Nucleus accumbens (tissue), 56 donors: Measurements from ENCODE around the gene ADARB2.
A peak's percentile ranks its signal among the peaks of the same experiment; 100 is the strongest.

Experiments used
- DNase-seq, 56 donors: peaks; one replicate each; lab custom pipeline; 2025; lab: John Stamatoyannopoulos, UW

The ADARB2 gene

DNA sequence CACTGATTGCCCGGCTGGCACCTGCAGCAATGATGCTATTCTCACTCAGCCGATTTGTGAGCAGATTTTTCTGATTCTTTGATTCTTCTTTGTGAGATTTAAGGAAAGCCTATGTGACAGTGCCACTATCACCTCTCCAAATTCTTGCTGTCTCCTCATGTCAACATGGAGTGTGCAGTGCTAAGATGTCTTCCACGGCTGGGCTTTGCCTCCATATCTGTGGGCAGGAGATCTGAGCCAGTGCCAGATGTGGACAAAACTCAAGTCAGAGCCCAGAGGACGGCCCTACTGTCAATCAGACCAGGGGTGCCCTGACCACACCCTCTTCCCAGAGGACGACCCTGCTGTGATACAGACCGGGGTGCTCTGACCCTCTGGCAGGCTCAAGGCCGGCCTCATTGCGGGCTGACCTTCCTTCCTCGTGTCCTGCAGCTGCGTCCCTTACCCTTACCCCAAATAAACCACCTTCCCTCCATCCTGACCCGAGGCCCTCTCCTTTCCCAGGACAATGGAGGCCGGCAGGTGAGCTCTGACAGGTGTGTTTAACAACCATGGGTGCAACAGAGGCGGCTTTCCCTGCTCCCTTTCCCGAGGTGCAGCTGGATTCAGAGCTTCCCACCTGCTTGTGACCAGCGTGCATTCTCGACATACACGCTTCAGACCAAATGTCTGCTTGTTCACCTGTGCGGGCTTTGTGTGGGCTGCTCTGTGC, 221.4 kb downstream of the ADARB2 start:
- DNase-seq = no peak

DNA sequence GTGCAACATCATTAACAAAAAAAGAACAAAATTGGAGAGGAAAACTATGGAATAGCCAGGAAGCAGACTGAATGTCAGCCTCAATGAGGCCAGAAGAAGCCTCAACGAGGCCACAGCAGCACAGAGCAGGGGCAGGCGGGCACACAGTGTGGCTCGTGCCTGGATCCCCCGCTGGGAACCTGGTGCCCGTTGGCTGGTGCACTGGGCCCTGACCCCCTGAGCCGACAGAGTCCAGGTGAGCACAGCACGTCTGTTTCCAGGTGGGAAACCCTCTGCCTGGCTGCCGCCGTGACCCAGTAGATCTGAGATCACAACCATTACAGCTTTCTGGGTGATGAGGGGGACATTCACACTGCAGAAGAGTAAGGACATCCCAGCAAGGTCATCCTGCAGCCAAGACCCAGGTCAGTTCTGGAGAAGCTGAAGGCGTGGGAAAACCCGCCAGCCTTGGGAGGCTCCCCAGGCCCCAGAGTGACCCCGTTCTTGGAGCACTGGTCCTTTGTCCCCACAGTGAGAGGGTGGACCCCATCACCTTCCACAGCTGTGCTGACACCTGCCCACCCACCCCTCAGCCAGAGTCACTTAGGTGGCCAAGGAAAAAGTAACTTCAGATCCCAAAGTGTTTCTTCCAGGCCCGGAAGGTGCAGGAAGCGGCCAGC, 222.1 kb downstream of the ADARB2 start:
- DNase-seq = no peak

DNA sequence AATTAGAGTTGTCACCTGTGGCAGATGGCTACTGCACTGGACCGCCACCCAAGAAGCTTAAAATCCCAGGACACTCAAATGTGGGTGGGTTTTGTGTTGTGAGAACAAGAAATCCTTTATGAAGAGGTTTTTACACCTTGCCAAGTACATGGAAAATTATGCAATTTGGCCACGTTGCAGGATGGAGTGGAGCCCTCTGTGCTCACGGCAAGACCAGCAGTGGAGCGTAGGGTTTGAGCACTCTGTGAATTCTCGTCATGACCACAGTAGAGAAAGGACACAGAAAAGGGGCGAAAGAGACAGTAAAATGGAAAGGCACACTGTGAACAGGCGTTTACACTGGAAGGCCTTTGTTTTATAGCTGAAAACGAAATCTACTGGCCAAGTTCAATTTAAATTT, 222.6 kb downstream of the ADARB2 start:
- DNase-seq = no peak

DNA sequence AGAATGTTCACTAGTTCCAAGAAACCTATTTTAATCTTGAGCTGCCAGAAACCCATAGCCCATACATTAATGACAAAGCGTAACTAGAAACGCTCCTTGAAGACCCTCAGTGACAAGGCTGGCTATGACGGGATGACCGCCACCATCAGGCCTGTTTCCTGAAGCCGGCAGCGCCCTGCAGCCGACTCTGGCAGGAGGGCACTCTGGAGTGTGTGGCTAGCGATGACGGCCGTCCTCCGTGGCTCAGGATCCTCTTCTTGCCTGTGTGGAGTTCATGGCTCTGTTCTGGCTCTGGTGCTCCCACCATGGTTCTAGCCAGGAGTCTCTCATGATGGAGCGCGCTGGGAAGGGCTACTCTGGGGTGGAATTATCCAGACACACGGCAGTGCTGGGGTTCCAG, 224.1 kb downstream of the ADARB2 start:
- DNase-seq = no peak

DNA sequence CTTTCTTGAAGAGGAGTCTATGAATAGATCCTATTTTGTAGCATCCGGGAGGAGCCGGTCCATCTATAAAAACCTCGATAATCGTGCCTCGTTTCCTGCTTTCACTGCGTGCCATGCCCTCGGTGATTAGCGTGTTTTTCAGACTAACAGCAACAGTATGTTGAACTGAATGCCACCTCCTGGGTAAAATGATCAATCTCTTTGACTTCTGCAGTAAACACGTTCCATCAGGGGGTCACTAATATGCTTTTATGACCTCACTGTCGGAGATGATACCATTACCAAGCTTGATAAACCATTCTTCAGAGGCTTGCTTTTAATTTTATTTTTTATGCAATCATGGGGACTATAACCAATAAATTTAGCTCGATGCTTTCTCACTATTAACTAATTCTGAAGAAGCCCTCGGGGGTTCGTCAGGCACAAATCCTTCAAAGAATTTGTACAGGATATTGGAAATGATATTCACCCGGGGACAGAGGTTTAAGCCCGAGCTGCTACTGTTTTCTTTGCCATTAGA, 228.3 kb downstream of the ADARB2 start:
- DNase-seq = no peak

DNA sequence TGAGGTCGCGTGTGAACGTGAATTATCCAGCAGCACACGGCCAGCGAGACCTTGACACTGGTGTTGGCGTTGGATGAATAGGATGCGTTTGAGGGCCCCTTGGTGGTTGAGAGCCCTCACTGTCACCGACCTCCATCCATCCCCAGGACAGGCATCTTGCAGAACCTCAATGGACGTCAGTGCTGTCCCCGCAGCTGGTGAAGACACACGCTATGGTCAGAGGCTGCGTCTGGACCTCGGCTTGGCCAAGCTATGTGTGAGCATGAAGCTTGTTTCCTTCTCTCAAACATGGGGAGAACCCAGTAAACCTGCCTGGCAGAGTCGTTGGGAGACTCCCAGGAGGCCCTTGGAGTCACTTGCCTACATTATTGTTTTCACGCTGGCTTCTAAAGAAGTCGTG, 229.2 kb downstream of the ADARB2 start:
- DNase-seq = no peak

DNA sequence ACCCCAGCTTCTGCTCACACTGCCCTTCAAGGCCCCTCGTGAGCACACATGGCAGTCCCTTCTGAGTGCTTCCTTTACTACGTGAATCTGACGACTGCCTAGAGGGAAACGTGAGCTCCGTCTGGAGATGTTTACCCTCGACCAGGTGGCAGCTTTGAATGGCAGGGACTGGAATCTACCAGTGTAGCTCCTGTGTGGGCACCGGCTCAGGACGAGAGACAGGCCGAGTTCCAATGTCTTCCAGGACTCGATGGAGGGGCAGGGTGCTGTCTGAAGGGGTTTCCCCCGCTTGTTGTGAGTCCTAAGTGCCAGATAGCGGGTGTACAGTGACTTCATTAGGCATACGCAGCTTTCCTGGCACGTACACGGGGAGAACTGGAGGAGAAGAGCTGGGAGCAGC, 229.9 kb downstream of the ADARB2 start:
- no peak for DNase-seq

DNA sequence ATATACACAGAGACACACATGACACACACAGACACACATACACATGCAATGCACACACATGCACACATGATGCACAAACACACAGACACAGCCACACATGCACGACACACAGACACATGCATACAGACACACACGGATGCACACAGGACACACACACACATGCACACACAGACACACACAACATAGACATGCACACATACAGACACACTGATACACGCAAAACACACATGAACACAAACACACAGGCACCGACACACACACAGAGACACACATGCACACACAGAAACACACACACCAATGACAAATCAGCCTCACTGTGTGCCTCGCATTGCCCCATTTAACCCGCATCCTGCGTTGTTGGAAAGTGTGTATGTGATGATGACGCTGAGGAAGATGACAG, 232.4 kb downstream of the ADARB2 start:
- DNase-seq = no peak

DNA sequence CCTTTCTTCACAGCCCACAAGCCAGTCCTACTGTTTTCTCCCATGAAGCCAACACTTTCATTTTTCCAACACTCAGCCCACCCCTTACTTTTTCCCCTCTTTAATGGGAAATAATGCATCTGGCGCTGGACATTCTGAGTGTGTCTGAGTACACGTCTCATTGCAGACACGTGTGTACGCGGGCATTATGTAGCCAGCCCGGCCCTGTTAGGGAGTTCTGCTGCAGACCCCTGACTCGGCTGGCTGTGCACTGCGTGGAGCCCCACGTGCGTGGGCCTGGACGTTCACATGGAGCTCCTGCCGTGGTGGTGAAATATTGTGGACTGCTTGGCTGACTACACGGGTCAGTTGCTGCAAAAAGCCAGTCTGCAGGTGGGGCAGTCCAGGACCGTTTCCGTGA, 233.0 kb downstream of the ADARB2 start:
- DNase-seq = no peak

DNA sequence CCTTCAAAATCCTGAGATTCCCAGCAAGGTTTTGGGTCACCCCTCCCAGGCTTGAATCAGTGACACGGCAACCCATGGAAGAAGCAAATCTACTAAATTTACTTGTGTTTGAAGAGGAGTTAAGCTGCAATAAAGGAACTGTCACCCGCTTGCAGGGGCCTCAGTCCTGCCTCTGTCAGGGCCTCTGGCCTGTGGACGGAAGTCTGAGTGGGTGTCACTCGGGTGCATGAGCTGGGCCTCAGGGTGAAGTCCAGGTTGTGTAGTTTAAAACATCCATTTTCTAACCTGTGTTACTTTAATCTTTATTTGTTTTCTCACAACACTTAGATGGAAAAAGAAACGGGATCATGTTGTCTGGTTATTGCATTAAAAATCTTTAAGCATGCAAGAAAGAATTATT, 234.9 kb downstream of the ADARB2 start:
- no peak for DNase-seq

DNA sequence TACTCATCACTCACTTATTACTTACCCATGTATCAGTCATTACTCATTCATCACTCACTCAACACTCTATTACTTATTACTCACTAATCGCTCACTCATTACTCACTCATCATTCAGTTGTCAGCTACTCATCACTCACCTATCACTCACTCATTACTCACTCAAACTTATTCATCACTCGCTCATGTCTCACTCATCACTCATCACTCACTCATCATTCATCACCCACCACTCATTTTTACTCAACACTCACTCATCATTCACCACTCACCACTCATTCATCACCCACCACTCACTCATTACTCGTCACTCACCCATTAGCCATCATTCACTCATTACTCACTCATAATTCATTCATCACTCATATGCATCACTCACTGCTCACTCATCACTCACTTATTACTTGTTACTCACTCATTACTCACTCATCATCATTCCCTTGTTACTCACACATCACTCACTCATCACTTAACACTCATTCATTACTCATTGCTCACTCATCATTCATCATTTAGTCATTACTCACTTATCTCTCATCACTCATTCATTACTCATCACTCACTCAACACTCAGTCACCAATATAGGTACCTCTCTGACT, 237.9 kb downstream of the ADARB2 start:
- no peak for DNase-seq

DNA sequence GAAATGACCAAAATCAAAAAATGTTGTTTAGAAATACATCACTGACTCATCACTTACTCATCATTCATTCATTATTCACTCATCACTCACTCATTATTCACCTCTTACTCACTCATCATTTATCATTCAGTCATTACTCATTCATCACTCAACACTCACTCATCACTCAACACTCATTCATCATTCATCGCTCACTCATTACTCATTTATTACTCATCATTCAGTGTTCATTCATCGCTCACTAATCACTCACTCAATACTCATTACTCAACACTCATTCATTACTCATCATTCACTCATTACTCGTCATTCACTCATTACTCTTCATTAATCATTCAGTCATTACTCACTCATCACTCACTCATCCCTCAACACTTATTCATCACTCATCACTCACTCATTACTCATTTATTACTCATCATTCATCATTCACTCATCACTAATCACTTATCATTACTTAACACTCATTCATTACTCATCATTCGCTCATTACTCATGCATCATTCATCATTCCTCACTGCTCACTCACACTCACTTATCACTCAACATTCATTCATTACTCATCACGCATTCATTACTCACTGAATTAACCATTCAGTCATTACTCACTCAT, 238.5 kb downstream of the ADARB2 start:
- no peak for DNase-seq

DNA sequence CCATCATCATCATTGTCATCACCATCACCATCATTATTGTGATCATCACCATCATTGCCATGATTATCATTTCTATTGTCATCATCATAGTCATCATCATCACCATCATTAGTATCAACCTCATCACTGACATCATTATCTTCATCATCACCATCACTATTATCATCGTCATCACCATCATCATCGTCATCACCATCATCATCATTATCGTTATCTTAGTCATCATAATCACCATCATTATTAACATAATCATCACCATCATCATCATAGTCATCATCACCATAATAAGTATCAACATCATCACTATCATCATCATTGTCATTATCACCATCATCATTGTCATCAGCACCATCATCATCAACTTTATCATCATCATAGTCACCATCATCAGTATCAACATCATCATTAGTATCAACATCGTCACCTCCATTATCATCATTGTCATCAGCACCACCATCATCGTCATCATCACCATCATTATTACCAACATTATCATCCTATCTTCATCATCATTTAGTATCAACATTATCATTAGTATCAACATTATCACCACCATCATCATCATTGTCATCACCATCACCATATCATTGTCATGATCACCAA, 241.3 kb downstream of the ADARB2 start:
- no peak for DNase-seq

DNA sequence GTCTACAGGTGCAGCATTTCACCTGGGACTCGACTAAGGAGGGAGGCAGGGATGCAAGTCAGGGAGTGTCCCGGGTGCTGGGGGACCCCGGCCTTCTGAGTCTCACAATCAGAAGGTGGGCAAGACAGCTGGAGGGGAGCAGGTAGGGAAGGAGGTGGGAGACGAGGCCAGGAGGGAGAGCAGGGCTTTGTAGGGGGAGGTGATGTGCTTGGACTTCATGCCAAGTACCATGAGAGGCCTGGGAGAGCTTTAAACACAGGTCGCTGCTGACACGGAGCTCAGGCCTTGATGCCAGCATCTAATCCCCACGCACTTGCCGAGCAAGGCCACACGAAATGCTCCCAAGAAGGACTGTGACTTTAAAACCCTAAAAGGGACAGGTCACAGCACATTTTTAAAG, 244.7 kb downstream of the ADARB2 start:
- DNase-seq = no peak

DNA sequence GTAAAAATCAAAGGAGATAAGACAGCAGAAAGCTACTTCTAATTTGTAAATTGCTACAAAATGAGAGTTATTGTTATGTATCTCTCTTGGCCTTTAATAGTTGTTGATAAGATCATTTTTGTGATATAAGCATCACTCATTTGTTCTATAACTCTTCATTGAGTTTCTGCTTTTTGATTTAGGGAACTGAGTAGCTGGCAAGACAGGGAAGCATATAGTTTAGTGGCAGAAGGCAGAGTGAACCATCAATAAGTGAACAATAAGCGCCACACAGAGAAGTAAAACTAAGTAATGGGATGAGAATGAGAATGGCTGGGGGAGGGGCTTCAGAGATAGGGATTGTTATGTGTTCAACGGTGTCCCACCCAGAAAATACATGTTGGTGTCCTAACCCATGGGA, 245.4 kb downstream of the ADARB2 start:
- no peak for DNase-seq

DNA sequence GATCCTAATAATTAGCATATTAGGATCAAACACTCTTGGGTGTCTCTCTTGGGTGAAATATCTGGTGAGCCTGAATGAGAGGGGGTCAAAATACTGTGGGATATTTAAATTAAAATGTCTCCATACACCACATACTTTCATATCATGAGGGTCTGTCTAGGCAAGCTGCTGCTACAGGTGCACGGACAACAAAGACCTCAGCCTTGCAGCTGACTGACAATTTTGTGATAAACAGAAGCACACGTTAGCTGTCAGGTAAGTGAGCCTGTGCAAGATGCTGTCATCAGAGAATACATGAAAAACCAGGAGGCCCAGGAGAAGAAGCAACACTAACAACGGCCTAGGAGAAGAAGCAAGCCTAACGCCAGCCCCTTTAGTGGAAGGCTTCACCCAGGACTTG, 247.5 kb downstream of the ADARB2 start:
- DNase-seq = no peak

DNA sequence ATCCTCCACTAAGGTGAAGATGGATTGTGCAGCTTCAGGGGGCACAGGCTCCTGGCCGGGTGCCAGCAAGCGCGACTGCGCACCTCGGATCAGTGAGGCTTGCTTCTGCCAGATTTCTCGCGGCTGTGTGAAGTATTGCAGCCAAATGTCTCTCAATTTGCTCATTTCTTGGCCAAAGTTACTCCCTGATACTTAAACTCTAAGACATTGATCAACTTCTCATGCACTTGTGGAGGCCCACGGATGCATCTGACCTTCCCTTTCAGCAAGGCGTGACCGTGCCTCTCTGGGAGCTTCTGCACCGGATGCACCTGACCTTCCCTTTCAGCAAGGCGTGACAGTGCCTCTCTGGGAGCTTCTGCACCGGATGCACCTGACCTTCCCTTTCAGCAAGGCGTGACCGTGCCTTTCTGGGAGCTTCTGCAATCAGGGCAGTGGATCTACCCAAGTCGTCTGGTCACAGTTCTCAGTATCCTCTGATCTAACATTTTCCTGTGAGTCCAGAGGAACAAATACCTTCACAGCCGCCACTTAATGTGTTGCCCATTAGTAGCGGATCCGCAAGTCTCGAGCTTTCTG, 248.3 kb downstream of the ADARB2 start:
- no peak for DNase-seq

DNA sequence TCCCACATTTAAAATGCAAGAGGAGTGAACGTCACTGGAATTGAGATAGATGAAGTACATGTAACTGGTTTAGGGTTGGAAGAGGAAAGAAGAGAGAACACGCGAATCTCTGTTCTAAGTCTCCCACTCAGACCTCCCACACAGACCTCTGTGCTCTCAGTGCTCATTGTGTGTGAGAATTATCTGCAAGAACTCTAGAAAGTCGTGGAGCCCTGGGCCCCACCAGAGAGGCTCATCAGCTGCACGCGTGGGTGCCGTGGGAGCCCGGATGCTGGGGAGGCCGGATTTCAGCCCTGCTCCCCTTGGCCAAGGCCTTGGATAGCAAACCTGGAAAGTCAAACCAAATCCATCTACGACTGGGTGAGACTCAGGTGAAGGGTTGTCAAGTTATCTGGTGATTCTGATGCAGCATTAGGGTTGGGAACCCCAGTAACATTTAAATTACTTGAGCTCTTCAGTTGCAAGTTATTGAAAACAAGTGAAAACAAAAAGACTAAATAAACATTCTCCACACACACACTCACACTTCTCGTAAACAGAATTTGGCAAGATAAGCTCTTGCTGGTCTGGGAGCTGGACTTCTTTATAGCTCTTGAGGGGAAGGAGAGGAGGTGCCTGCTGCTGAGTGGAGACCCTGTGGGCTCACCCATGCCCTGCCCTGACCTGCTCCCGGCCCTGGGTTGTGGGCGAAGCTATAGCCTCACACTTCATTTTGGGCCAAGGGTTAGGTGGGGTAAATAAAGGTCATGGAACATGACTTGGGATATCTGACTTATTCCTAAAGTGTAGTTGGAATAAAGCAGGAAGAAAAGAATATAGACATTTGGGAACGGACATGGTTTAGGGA, 250.3 kb downstream of the ADARB2 start:
- DNase-seq = peak in 19 of 56 donors; percentile 19 to 62 (median 36)

DNA sequence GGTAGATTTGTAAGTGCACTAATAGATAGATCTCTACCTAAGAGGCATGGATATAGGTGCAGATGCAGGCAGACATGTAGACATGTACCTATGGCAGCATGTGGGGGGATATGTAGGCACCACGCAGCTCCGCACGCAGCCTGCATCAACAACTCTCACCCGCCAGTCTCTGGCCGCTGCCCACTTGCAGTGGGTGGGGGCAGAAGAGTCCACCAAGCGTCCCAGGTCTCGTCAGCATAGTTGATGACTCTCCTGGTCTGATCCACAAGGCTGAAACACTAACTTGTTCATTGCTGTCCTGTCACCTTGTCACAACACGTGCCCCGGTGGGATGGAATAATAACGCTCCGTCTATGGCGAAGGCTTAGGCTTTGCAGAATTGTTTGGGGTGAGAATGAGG, 252.0 kb downstream of the ADARB2 start:
- no peak for DNase-seq

DNA sequence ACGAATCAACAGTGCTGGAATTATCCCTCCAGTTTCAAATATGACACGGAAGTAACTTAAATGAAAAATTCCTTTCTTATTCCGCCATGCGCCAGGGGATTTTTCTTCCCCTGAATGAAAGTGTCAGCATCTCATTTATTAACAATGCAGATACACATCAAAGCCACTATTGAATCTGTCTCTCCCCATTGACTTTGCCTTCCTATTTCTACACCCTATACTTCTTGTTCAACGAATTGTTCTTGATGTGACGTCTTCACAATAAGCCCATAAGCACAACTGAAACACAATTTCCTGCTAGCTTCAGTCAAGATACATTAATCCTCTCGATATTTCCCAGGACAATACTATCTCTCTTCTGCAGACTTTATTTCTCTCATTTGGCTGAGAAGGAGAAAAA, 253.5 kb downstream of the ADARB2 start:
- no peak for DNase-seq
